Nephron progenitor cell (in vitro differentiated cells): ENCODE data around the gene UVRAG.
A peak's percentile ranks its signal among the peaks of the same experiment; 100 is the strongest.

ENCODE experiments used
- DNase-seq: peaks from one replicate; pipeline ENCODE4 v3.0.0; 2021
- H3K27ac Mint-ChIP-seq: 2 replicates; pipeline ENCODE4 v1.8.0; 2021; ENCODE audit warnings: mild to moderate bottlenecking, moderate library complexity, mixed read lengths
- H3K27me3 Mint-ChIP-seq: 2 replicates; pipeline ENCODE4 v1.8.0; 2021; ENCODE audit warnings: mild to moderate bottlenecking, low read depth, mixed read lengths; ENCODE audit not compliant: poor library complexity
- H3K36me3 Mint-ChIP-seq: 2 replicates; pipeline ENCODE4 v1.8.0; 2021; ENCODE audit warnings: low read depth, mixed read lengths
- H3K4me1 Mint-ChIP-seq: 2 replicates; pipeline ENCODE4 v1.8.0; 2021; ENCODE audit warnings: mixed read lengths
- H3K4me3 Mint-ChIP-seq: 2 replicates; pipeline ENCODE4 v1.8.0; 2021; ENCODE audit warnings: mild to moderate bottlenecking, moderate library complexity, mixed read lengths
- H3K9me3 Mint-ChIP-seq: 2 replicates; pipeline ENCODE4 v1.8.0; 2021; ENCODE audit warnings: mild to moderate bottlenecking, moderate library complexity, mixed read lengths
- TF ChIP-seq, protein P1 (sequence below): fragments of 200-600 bp; sonication (generic); IDR thresholded peaks from 2 replicates; pipeline ENCODE4 v1.5.0; 2021; ENCODE audit warnings: antibody characterized with exemption

The UVRAG gene

DNA sequence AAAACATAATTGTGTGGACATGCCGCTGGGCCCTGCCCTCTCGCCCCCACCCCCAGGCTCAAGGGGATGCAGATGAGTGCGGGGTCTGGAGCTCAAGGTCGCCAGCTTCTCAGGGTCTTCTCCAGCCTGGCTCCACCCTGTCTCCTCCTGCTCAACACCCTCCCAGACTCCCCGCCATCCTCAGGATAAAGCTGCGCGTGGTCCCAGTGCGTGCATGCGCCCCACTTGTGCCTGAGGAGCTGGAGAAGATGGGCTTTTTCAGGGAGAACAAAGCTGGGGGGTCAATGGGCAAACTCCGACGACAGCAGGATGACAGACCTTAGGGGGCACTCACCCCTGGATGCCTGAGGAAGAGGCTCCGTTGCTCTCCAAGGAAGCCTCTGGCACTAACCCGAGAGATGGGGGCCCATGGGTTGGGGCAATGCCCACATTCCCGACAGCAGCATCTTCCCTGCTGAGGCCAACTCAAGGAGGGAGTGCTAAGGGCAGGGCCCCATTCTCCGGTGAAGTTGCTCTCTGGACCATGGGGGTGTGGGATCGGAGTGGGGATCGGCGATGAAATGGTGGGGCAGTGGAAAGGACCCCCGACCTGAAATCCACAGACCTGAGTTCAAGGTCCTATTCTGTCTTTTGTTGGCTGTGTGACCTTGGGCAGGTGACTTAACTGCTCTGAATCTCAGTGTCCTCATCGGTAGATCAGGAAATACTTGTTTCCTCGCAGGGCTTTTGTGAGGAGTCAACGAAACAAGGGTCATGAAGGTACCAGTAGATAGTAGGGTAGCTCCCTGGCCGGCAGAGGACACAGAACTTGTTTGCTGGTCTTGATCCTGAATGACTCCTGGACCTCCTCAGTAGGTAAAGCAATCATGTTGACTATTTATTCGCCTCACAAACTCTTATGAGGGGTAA lies 343.6 kb downstream of the UVRAG start:
- Mint-ChIP-seq H3K4me1 (peaks cover 35% of the 10 kb centered on the region), H3K4me3 (no peak overlapping the region), H3K27me3 (peaks cover 20% of the 10 kb centered on the region)

DNA sequence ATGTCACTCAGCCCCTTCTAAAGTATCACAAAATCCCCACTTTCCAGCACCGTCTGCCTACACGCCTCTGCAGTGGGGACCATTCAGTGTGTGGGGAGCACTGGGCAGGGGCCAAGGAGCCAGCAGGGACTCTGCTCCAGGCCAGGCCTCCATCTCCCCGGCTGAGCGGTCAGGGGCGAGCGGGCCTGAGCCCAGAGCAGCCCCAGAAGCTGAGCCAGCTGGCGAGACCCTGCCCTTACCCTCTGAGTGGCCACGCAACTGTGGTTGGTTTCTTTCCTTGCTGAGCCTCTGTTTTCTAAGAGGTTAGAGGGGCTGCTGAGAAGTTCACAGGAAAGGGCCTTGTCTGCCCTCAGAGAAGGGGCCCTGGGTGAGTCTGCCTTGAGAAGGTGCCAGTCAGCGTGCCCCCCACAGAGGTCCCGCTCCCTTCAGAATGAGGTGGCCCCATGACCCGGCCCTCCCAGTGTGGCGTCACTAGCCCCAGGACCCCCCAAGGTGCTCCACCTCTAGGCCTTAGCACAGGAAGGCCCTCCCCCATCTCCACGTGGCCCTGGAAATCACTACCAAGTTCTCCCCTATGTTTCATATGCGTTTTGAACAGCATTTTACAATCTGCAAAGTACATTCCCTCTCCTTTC lies 344.4 kb downstream of the UVRAG start:
- Mint-ChIP-seq H3K27me3 (peaks cover 18% of the 10 kb centered on the region), H3K36me3 (no peaks in the 10 kb centered on the region), H3K4me1 (peaks cover 37% of the 10 kb centered on the region), H3K4me3 (no peak overlapping the region), H3K9me3 (no peaks in the 10 kb centered on the region), H3K27ac (no peak overlapping the region)
- DNase-seq: no peak
- TF ChIP-seq, protein P1, sequence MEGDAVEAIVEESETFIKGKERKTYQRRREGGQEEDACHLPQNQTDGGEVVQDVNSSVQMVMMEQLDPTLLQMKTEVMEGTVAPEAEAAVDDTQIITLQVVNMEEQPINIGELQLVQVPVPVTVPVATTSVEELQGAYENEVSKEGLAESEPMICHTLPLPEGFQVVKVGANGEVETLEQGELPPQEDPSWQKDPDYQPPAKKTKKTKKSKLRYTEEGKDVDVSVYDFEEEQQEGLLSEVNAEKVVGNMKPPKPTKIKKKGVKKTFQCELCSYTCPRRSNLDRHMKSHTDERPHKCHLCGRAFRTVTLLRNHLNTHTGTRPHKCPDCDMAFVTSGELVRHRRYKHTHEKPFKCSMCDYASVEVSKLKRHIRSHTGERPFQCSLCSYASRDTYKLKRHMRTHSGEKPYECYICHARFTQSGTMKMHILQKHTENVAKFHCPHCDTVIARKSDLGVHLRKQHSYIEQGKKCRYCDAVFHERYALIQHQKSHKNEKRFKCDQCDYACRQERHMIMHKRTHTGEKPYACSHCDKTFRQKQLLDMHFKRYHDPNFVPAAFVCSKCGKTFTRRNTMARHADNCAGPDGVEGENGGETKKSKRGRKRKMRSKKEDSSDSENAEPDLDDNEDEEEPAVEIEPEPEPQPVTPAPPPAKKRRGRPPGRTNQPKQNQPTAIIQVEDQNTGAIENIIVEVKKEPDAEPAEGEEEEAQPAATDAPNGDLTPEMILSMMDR: no peak

More for the DNA sequence above, 343.6 kb downstream of the UVRAG start:
- H3K9me3 Mint-ChIP-seq: no peaks in the 10 kb centered on the region
- no peaks in the 10 kb centered on the region for H3K36me3 Mint-ChIP-seq
- TF ChIP-seq, protein P1: no peak
- no peak overlapping the region for H3K27ac Mint-ChIP-seq
- no peak for DNase-seq

DNA sequence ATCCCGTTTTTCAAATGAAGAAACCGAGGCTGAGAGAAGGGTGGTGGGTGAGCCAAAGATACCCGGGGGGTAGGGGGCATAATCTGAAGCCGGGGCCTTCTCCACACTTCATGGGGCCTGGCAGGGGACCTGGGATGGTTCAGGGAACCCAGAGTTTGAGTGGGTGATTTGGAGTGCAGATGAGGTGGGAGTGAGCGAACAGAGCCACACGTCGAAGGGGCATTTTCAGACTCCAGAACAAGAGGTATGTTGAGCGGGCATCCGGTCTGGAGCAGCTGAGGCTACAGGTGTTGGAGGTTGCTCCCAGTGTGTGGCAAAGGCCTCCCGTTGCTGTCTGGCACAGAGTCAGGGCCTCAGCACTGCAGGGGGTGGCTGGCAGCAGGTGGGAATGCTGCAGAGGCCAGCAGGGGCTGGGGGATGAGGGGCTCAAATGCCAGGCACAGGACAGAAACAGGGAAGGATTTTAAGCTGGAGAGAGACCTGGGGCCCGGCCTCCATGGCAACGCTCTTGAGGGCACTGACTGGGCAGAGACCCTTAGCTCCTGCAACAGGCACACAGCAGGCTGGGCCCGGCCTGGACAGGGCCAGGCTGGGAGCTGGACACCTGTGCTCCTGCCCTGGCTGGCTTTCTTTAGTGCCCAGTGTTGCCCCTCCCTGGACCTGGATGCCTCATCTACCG lies 345.1 kb downstream of the UVRAG start:
- DNase-seq: no peak
- TF ChIP-seq, protein P1: no peak
- H3K4me1 Mint-ChIP-seq: peaks cover 35% of the 10 kb centered on the region
- H3K27ac Mint-ChIP-seq: no peak overlapping the region
- H3K9me3 Mint-ChIP-seq: no peaks in the 10 kb centered on the region
- H3K27me3 Mint-ChIP-seq: peaks cover 21% of the 10 kb centered on the region
- H3K36me3 Mint-ChIP-seq: no peaks in the 10 kb centered on the region
- H3K4me3 Mint-ChIP-seq: no peak overlapping the region

DNA sequence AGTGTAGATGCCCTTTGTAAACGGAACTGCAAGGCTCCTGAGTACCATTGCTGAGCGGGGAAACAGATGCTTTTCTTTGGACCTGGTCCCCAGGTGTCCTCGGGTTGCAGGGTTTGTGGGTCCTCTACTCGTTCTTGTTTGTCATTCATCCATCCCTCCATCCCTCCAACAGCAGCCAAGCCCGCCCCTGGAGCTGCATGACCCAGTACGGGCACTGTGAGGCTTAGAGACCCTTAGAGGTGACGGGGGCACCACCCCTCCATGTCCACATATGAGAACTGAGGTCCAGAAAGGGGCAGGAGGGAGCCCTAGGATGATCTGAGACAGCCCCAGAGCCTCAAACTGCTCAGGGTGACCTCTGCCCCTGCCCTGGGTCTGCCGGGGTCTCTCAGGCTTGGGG lies 345.8 kb downstream of the UVRAG start:
- no peak overlapping the region for H3K27ac Mint-ChIP-seq
- peaks cover 24% of the 10 kb centered on the region for H3K27me3 Mint-ChIP-seq
- TF ChIP-seq, protein P1: no peak
- H3K9me3 Mint-ChIP-seq: no peaks in the 10 kb centered on the region
- no peak for DNase-seq
- H3K4me3 Mint-ChIP-seq: no peak overlapping the region
- H3K4me1 Mint-ChIP-seq: peaks cover 28% of the 10 kb centered on the region
- H3K36me3 Mint-ChIP-seq: no peaks in the 10 kb centered on the region

DNA sequence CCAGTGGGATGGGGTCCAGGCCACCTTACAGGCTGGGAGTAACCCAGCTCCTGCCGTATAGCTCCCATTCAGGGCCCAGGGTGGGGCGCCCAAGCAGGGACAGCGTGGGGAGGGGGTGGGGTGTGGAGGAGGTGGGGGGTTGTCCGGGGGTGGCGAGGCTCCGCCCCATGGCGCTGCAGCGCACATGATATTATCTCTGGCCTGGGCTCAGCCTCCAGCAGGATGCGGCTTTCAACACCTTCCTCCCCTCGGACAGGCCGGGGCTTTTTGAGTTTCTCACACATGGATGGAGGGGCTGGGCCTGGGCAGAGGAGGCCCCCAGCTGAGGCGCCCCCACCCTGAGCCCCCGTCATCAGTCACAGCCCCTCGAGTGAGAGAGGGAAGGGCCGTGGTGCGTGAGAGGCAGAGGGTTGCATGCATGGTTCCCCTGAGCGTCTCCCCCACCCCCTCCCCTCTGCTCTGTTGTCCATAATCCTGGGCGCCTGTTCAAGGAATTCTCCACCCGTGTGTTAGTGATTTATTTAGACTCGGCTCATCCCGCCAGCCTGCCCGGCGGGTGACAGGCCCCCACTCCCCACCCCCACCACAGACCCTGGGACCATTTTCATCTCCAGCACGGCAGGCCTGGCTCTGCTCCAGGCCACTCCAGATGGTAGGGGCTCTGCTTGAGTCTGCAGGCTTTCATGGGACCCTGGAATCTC lies 346.4 kb downstream of the UVRAG start:
- peak; percentile 34 for DNase-seq
- Mint-ChIP-seq H3K9me3 (no peaks in the 10 kb centered on the region), H3K4me1 (peaks cover 25% of the 10 kb centered on the region), H3K27me3 (peaks cover 28% of the 10 kb centered on the region), H3K4me3 (no peak overlapping the region), H3K36me3 (no peaks in the 10 kb centered on the region), H3K27ac (no peak overlapping the region)
- TF ChIP-seq, protein P1: no peak
